Right renal cortex interstitium (tissue), 3 donors: Measurements from ENCODE around the gene ZNF768. TPM values are rescaled to one million over a fixed set of nuclear protein-coding genes. Genes with fewer than 3 reads are reported as not detected.
"Not testable (repeated sequence)": the region's sequence is repeated elsewhere in the genome, so short reads cannot be mapped to it uniquely, and the experiment has no call there.

Experiments used
- DNase-seq, 3 donors: peaks; one replicate each; pipeline ENCODE4 v3.0.0-alpha.2; 2013; ENCODE audit warnings: low read depth in 3 of 3, low spot score in 2 of 3
- polyA plus RNA-seq, 3 donors: library from polyadenylated mRNA; unstranded; fragments of 120-200 nt; gene quantifications; one replicate each; pipeline ENCODE4 v1.2.1, GENCODE V29; 2013; ENCODE audit not compliant: insufficient read length in 3 of 3

The ZNF768 gene
- polyA plus RNA-seq, 3 donors = 44.8 to 51.7 (median 45.1) TPM

GRCh38 chr16:30478766-30479478 lies 47.4 kb downstream of the ZNF768 start:
- no peak for DNase-seq

GRCh38 chr16:30477773-30478172 lies 48.6 kb downstream of the ZNF768 start:
- DNase-seq = not testable (repeated sequence)

GRCh38 chr16:30476991-30477390 lies 49.4 kb downstream of the ZNF768 start:
- no peak for DNase-seq

- DNase-seq = no peak
These were observed 51.7 kb downstream of the ZNF768 start for GRCh38 chr16:30474684-30475083.

- no peak for DNase-seq
These were observed 52.3 kb downstream of the ZNF768 start for GRCh38 chr16:30474074-30474452.

Other genes starting within 250 kb of the ZNF768 start
- gene CD2BP2, start 171.3 kb downstream of the ZNF768 start, polyA plus RNA-seq = 10 to 100 TPM; 58.4 to 62.9 (median 61.3) TPM
- gene TBC1D10B, start 156.1 kb downstream of the ZNF768 start, polyA plus RNA-seq = 10 to 100 TPM; 26.5 to 30.3 (median 28.4) TPM
- gene MYL11, start 151.8 kb downstream of the ZNF768 start, polyA plus RNA-seq = 1 to 10 TPM in 1 of 3 donors, under 1 TPM in 2; 0.72 to 1.0 (median 0.83) TPM
- gene SEPTIN1, start 144.0 kb downstream of the ZNF768 start, polyA plus RNA-seq = 1 to 10 TPM; 1.7 to 2.2 (median 2.1) TPM
- 10 to 100 TPM; 11.7 to 14.1 (median 13.0) TPM for gene ZNF48, start 131.1 kb downstream of the ZNF768 start, polyA plus RNA-seq
- gene ZNF771, start 119.0 kb downstream of the ZNF768 start, polyA plus RNA-seq = 1 to 10 TPM; 4.6 to 6.9 (median 5.7) TPM
- 10 to 100 TPM; 35.6 to 46.6 (median 42.5) TPM for gene DCTPP1, start 96.5 kb downstream of the ZNF768 start, polyA plus RNA-seq
- 100 to 1,000 TPM in 2 of 3 donors, 10 to 100 TPM in 1; 94.8 to 105 (median 102) TPM for gene SEPHS2, start 80.7 kb downstream of the ZNF768 start, polyA plus RNA-seq
- 1 to 10 TPM; 2.0 to 2.8 (median 2.6) TPM for gene ITGAL, start 53.8 kb downstream of the ZNF768 start, polyA plus RNA-seq
- gene ZNF747, start 8.3 kb upstream of the ZNF768 start, polyA plus RNA-seq = 1 to 10 TPM; 9.1 to 9.7 (median 9.5) TPM
- gene ZNF764, start 31.8 kb upstream of the ZNF768 start, polyA plus RNA-seq = 1 to 10 TPM; 8.5 to 9.1 (median 8.6) TPM
- gene ZNF688, start 45.1 kb upstream of the ZNF768 start, polyA plus RNA-seq = 1 to 10 TPM; 8.4 to 9.4 (median 9.0) TPM
- 10 to 100 TPM; 17.0 to 18.5 (median 17.9) TPM for gene ZNF785, start 59.1 kb upstream of the ZNF768 start, polyA plus RNA-seq
- gene ZNF689, start 83.8 kb upstream of the ZNF768 start, polyA plus RNA-seq = 10 to 100 TPM; 13.5 to 14.7 (median 14.3) TPM
- gene PRR14, start 124.4 kb upstream of the ZNF768 start, polyA plus RNA-seq = 10 to 100 TPM; 36.9 to 44.5 (median 42.4) TPM
- gene FBRS, start 131.9 kb upstream of the ZNF768 start, polyA plus RNA-seq = 10 to 100 TPM; 40.1 to 47.7 (median 42.9) TPM
- 10 to 100 TPM; 27.6 to 31.4 (median 28.2) TPM for gene SRCAP, start 172.6 kb upstream of the ZNF768 start, polyA plus RNA-seq
- 10 to 100 TPM; 21.6 to 23.6 (median 23.0) TPM for gene PHKG2, start 221.9 kb upstream of the ZNF768 start, polyA plus RNA-seq
- gene CFAP119, start 235.5 kb upstream of the ZNF768 start, polyA plus RNA-seq = 1 to 10 TPM; 7.8 to 8.2 (median 7.9) TPM
- gene RNF40, start 235.8 kb upstream of the ZNF768 start, polyA plus RNA-seq = 100 to 1,000 TPM; 111 to 123 (median 113) TPM